AG10803 (cell line): ENCODE measurements around the gene HFE.
A peak's percentile ranks its signal among the peaks of the same experiment; 100 is the strongest.

ENCODE experiments used
- DNase-seq: peaks from one replicate; pipeline ENCODE4 v3.0.0; 2010; ENCODE audit warnings: low read depth
- H3K4me3 ChIP-seq: 2 replicates; pipeline ENCODE4 v1.5.1; 2011; ENCODE audit warnings: mild to moderate bottlenecking, low read length, control low read depth
- TF ChIP-seq, protein P1 (sequence below): conservative IDR thresholded peaks from 2 replicates; pipeline ENCODE4 v1.5.1; 2011; ENCODE audit warnings: mild to moderate bottlenecking, low read length, control low read depth, inconsistent platforms

The HFE gene

DNA sequence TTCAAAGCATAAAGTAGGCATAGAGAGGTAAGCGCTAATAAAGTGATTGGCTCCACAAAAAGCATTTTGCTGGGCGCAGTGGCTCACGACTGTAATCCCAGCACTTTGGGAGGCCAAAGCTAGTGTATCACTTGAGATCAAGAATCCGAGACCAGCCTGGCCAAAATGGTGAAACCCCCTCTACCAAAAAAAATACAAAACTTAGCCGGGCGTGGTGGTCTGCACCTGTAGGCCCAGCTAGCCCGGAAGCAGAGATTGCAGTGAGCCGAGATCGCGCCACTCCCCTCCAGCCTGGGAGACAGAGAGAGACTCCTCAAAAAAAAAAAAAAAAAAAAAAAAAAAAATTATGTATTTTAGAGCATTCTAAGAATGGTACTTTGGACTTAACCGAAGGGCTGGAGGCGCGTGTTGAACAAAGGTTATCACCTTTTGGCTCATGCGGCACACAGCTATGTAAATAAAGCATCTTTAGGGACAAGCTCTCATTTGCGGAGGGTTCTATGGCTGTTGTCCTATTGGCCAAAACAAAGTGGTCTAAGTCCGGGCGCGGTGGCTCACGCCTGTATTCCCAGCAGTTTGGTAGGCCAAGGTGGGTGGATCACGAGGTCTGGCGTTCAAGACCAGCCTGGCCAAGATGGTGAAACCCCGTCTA is 17.4 kb downstream of the HFE start:
- TF ChIP-seq, protein P1, sequence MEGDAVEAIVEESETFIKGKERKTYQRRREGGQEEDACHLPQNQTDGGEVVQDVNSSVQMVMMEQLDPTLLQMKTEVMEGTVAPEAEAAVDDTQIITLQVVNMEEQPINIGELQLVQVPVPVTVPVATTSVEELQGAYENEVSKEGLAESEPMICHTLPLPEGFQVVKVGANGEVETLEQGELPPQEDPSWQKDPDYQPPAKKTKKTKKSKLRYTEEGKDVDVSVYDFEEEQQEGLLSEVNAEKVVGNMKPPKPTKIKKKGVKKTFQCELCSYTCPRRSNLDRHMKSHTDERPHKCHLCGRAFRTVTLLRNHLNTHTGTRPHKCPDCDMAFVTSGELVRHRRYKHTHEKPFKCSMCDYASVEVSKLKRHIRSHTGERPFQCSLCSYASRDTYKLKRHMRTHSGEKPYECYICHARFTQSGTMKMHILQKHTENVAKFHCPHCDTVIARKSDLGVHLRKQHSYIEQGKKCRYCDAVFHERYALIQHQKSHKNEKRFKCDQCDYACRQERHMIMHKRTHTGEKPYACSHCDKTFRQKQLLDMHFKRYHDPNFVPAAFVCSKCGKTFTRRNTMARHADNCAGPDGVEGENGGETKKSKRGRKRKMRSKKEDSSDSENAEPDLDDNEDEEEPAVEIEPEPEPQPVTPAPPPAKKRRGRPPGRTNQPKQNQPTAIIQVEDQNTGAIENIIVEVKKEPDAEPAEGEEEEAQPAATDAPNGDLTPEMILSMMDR: no peak
- peak overlapping the region; percentile 70 for H3K4me3 ChIP-seq
- no peak for DNase-seq

DNA sequence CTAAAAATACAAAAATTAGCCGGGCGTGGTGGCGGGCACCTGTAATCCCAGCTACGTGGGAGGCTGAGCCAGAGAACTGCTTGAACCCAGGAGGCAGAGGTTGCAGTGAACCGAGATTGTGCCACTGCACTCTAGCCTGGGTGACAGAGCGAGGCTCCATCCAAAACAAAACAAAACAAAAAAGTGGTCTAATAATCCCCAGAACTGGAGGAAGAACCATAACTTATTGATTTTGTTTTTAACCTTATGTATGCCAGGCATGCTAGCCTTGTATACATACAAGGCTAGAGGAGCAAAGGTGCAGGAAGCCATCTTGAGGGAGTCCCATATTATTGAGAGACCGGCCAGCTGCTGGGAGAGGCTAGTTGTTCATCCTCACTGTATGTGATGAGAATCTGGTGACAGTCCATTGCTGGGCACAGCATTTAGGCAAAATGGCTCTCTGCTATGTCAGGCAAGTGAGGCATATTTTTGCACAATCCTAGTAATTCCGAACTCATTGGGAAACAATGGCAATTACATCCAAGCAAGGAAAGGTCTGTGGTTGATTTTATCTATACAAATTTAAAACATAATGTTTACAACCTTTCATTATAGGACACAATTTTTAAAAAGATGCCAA is 18.0 kb downstream of the HFE start:
- no peak for DNase-seq
- TF ChIP-seq, protein P1: no peak
- H3K4me3 ChIP-seq: no peak overlapping the region

DNA sequence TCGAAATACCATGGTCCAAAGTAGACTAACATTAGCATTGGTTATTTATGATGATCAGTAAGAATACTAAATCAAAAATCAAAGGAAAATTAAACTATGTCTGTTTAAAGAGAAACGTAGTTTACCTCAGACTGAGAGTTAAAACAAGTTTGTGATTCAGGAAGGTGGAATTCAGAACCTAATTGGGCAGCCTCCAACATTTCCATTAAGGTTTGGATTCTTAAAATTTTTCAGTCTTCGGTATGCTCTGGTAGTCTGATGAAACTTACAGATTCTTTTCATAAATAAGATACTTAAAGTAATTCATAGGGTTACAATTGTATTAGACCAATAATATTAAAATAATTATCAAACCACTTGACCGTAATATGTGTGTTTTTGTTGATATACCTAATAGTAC is 18.6 kb downstream of the HFE start:
- TF ChIP-seq, protein P1: no peak
- peak; percentile 82 for DNase-seq
- H3K4me3 ChIP-seq: no peak overlapping the region

DNA sequence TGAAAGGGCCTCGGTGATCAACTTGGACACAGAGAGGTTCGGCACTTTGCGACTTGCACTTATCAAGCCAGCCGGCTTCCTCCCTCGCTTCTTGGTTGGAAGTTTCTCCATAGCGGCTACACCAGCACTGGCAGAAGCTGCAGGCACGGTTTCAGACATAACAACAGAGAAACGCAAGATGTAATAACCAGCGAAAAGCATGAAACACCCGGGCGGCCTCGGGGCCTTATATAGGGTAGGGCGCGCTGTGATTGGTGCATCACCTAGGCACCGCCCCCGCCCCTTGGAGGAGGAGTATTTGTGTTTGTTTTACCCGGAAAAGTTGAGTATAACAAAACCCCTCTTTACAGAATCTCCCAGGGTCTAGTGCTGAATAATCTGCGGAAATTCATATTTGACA is 20.7 kb downstream of the HFE start:
- TF ChIP-seq, protein P1: no peak
- no peak for DNase-seq
- no peak overlapping the region for H3K4me3 ChIP-seq

DNA sequence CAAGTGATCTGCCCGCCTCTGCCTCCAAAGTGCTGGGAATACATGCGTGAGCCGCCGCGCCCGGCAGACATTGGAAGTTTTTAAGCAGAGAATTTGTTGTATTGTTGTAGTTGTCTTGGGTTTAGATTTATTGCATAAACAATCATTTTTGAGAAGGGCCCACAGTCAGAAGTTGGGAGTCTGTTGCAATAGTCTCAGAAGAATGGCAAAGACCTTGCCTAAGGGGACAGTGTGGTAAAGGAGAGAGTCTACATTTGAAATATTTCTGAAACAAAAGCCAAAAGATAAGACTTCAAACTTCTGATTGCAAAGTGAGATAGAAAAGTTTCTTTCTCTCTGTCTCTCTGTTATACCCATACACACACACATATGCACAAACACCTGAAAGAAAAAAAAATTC is 22.5 kb downstream of the HFE start:
- H3K4me3 ChIP-seq: no peak overlapping the region
- no peak for DNase-seq
- TF ChIP-seq, protein P1: no peak

DNA sequence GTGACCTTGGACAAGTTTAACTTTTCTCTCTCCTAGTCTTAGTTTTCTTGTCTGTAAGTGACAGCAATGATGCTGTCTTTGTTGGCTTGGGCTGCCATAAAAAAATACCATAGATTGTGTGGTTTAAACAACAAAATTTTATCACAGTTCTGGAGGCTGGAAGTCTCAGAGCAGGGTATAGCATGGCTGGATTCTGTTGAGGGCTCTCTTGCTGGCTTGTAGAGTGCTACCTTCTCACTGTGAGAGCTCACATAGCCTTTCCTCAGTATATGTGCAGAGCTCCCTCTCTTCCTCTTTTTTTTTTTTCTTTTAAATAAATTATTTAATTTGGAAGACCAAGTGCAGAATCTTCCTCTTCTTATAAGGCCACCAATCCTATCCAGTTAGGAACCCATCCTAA is 26.3 kb downstream of the HFE start:
- no peak for DNase-seq
- TF ChIP-seq, protein P1: no peak
- no peak overlapping the region for H3K4me3 ChIP-seq

DNA sequence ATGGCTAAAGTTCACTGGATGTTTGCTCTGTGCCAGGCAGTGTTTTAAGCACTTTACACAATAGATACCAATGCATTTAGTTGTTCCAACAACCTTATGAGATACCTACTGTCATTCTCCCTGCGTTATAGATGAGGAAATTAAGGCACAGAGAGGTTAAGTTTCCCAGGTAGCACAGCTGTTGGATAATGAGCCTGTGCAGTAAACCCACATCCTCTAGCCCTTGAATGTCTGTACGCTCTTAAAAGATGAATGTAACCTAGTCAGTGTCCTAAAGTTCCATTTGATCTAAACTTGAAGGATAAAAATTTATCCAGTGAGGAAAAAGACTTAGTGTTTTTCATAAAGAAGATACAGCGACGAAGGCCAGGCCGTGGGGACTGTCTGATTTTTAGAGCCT is 28.0 kb downstream of the HFE start:
- TF ChIP-seq, protein P1: no peak
- H3K4me3 ChIP-seq: no peak overlapping the region
- no peak for DNase-seq
